Bronchial epithelial cell (primary cell): ENCODE measurements around the gene CD44. TPM values are rescaled to one million over a fixed set of nuclear protein-coding genes. Genes with fewer than 3 reads are reported as not detected.

Experiments used
- DNase-seq: peaks from one replicate; pipeline ENCODE4 v3.0.0-alpha.2; 2010; ENCODE audit warnings: low read depth
- FAIRE-seq: peaks from 2 replicates; lab custom pipeline; 2011; peaks lifted over from hg19 to GRCh38; lab: Jason Lieb, UNC
- H3K27me3 ChIP-seq: 2 replicates; pipeline ENCODE4 v1.5.1; 2011; ENCODE audit warnings: low read length; ENCODE audit not compliant: control insufficient read depth, insufficient read depth
- H3K36me3 ChIP-seq: 2 replicates; pipeline ENCODE4 v1.5.1; 2011; ENCODE audit warnings: low read length; ENCODE audit not compliant: control insufficient read depth, insufficient read depth
- H3K4me3 ChIP-seq: 2 replicates; pipeline ENCODE4 v1.5.1; 2011; ENCODE audit warnings: mild to moderate bottlenecking, low read depth, low read length, control low read depth
- CTCF ChIP-seq: IDR thresholded peaks from 2 replicates; pipeline ENCODE4 v1.5.1; 2011; ENCODE audit warnings: mild to moderate bottlenecking, moderate library complexity, low read length, control low read depth, inconsistent platforms; ENCODE audit not compliant: insufficient read depth, severe bottlenecking
- total RNA-seq: library from RNA; depleted of rRNA; stranded (reverse); fragments of >200 nt; gene quantifications from 2 replicates; pipeline ENCODE4 v1.2.1, GENCODE V29; 2014

The CD44 gene
- total RNA-seq, 1 donor from 2014 or later = 254 TPM

- no peaks in the 10 kb centered on the region for H3K36me3 ChIP-seq
- DNase-seq (no peak), FAIRE-seq (no peak)
- H3K4me3 ChIP-seq = no peak overlapping the region
- no peaks in the 10 kb centered on the region for H3K27me3 ChIP-seq
- no peak for TF ChIP-seq CTCF
These were observed 111.7 kb downstream of the CD44 start for GRCh38 chr11:35250621-35251020.

- DNase-seq = no peak
- Histone ChIP-seq H3K27me3 (no peaks in the 10 kb centered on the region), H3K36me3 (no peaks in the 10 kb centered on the region), H3K4me3 (no peak overlapping the region)
- no peak for TF ChIP-seq CTCF
- no peak for FAIRE-seq
These were observed 114.3 kb downstream of the CD44 start for GRCh38 chr11:35253237-35253636.

- Histone ChIP-seq H3K27me3 (no peaks in the 10 kb centered on the region), H3K36me3 (no peaks in the 10 kb centered on the region), H3K4me3 (no peak overlapping the region)
- FAIRE-seq (no peak), DNase-seq (no peak)
- TF ChIP-seq CTCF = no peak
These were observed 116.5 kb downstream of the CD44 start for GRCh38 chr11:35255514-35255913.

- H3K27me3 ChIP-seq = no peaks in the 10 kb centered on the region
- DNase-seq = no peak
- no peaks in the 10 kb centered on the region for H3K36me3 ChIP-seq
- TF ChIP-seq CTCF = no peak
- no peak for FAIRE-seq
- H3K4me3 ChIP-seq = no peak overlapping the region
These were observed 117.3 kb downstream of the CD44 start for GRCh38 chr11:35256296-35256695.

- no peaks in the 10 kb centered on the region for H3K27me3 ChIP-seq
- no peaks in the 10 kb centered on the region for H3K36me3 ChIP-seq
- DNase-seq = no peak
- no peak for FAIRE-seq
- H3K4me3 ChIP-seq = no peak overlapping the region
- no peak for TF ChIP-seq CTCF
These were observed 118.3 kb downstream of the CD44 start for GRCh38 chr11:35257281-35257680.

- no peaks in the 10 kb centered on the region for H3K27me3 ChIP-seq
These were observed 120.6 kb downstream of the CD44 start for GRCh38 chr11:35259529-35259928.

More at GRCh38 chr11:35259529-35259928, 120.6 kb downstream of the CD44 start:
- Histone ChIP-seq H3K36me3 (no peaks in the 10 kb centered on the region), H3K4me3 (no peak overlapping the region)
- TF ChIP-seq CTCF = no peak
- DNase-seq (no peak), FAIRE-seq (no peak)
